Mesodermal cell (in vitro differentiated cells): ENCODE measurements around the gene RNF223.

ENCODE experiments used
- H3K27ac ChIP-seq: 2 replicates; pipeline ENCODE4 v1.7.0; 2013; ENCODE audit warnings: mild to moderate bottlenecking, low read depth, low read length, moderate library complexity; ENCODE audit not compliant: severe bottlenecking
- H3K36me3 ChIP-seq: 2 replicates; pipeline ENCODE4 v1.7.1; 2013; ENCODE audit warnings: mild to moderate bottlenecking, low read length, moderate library complexity; ENCODE audit not compliant: control insufficient read depth, insufficient read depth
- H3K4me1 ChIP-seq: one replicate; pipeline ENCODE4 v1.7.1; 2013; ENCODE audit warnings: mild to moderate bottlenecking, low read length; ENCODE audit not compliant: insufficient read depth, control insufficient read depth, poor library complexity, severe bottlenecking
- H3K4me3 ChIP-seq: 2 replicates; pipeline ENCODE4 v1.7.0; 2013; ENCODE audit warnings: low read length, control low read depth, mild to moderate bottlenecking; ENCODE audit not compliant: insufficient read depth, poor library complexity, severe bottlenecking; ENCODE audit errors: extremely low read depth
- H3K9me3 ChIP-seq: 2 replicates; pipeline ENCODE4 v1.7.1; 2013; ENCODE audit warnings: mild to moderate bottlenecking, low read length, moderate library complexity; ENCODE audit not compliant: control insufficient read depth
- WGBS, 2 experiments: methylation state at CpG; one replicate each; pipeline ENCODE4 v1.1.5; 2013; ENCODE audit warnings: missing lambda C conversion rate in 2 of 2; ENCODE audit not compliant: insufficient coverage in 2 of 2; 5-methylcytosine and 5-hydroxymethylcytosine counted together

The RNF223 gene

GRCh38 chr1:1085911-1086841, 12.1 kb upstream of the RNF223 start:
- no peak overlapping the region for H3K4me3 ChIP-seq
- 92 to 95% methylated on average over 35 to 38 of the region's 38 CpGs for WGBS, 2 experiments
- H3K9me3 ChIP-seq: no peaks in the 10 kb centered on the region
- peaks cover 15% of the 10 kb centered on the region for H3K36me3 ChIP-seq
- H3K27ac ChIP-seq: no peak overlapping the region
- H3K4me1 ChIP-seq: peaks cover 1% of the 10 kb centered on the region

DNA sequence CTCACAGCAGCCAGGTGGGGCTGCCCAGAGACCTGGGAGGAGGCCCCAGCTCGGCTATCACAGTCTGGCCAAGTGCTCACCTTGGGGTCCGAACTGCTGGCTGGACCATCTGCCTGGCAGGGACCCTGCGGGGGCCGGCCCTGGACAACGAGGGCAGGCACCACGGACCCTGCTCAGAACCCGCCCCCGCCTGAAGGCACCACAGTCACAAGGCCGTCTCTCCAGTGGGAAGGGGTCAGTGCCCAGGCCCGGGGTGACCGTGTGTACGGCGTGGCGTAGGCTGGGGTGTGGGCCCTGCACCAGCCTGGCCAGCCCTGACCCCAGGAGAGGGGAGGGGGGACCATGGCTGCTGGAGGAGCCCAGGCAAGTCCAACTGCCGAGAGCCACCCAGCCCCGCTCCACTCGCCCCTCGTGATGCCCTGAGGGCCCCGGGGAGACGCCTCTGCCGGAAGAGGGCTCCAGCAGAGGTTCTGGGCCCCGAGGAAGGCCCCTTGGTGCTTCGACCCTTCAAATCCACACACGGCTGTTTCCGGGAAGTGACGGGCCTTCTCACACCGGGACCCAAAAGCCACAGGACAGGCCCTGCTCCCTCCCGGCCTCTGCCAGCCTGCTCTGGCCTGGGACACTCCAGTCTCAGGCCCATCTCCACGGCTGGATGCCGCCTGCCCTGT, 11.2 kb upstream of the RNF223 start:
- WGBS, 2 experiments: 92 to 98% methylated on average over 21 to 30 of the region's 30 CpGs
- no peak overlapping the region for H3K4me3 ChIP-seq
- peaks cover 6% of the 10 kb centered on the region for H3K4me1 ChIP-seq
- no peaks in the 10 kb centered on the region for H3K9me3 ChIP-seq
- no peak overlapping the region for H3K27ac ChIP-seq
- peaks cover 9% of the 10 kb centered on the region for H3K36me3 ChIP-seq

- H3K4me3 ChIP-seq: no peak overlapping the region
- no peaks in the 10 kb centered on the region for H3K9me3 ChIP-seq
- peaks cover 5% of the 10 kb centered on the region for H3K36me3 ChIP-seq
- peaks cover 11% of the 10 kb centered on the region for H3K4me1 ChIP-seq
- no peak overlapping the region for H3K27ac ChIP-seq
- WGBS, 2 experiments: 94 to 97% methylated on average over 32 to 33 of the region's 38 CpGs
These were observed 10.5 kb upstream of the RNF223 start for GRCh38 chr1:1084372-1085170.

GRCh38 chr1:1083416-1084371, 9.6 kb upstream of the RNF223 start:
- Histone ChIP-seq H3K4me1 (peaks cover 12% of the 10 kb centered on the region), H3K4me3 (no peak overlapping the region), H3K9me3 (no peaks in the 10 kb centered on the region), H3K36me3 (peaks cover 5% of the 10 kb centered on the region), H3K27ac (no peak overlapping the region)
- 96% methylated on average over 39 to 43 of the region's 43 CpGs for WGBS, 2 experiments

DNA sequence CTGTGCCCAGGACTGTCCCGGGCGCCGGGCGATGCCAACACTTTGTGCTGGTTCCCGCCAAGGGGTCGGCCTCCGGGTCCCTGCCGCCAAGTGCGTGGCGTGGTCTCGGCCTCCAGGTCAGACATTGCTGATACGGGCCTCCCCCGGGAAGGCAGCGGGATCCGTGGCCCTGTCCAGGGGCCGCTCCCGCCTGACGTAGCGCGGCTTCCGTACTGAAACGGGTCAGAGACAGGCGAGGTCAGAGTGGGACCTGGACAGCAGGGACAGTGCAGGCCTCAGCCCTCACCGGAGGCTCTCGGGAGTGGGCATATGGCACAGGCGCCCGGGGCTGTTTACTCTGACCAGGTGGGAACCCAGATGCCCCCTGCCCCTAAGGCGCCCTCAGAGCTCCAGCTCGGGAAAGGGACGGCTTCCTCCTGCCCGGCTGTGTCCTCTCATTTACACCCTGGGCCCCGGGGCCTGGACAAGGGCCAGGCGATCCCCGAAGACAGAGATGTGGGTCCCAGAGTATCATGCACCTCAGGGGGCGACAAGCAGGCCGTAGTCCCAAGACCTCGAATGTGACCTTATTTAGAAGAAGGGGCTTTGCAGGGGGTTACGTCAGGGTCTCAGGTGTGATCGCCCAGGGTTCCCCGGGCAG, 8.8 kb upstream of the RNF223 start:
- Histone ChIP-seq H3K4me3 (no peak overlapping the region), H3K4me1 (peaks cover 12% of the 10 kb centered on the region), H3K27ac (no peak overlapping the region), H3K36me3 (peaks cover 5% of the 10 kb centered on the region), H3K9me3 (no peaks in the 10 kb centered on the region)
- 96% methylated on average over 37 to 40 of the region's 40 CpGs for WGBS, 2 experiments

- Histone ChIP-seq H3K27ac (no peak overlapping the region), H3K36me3 (peaks cover 5% of the 10 kb centered on the region), H3K9me3 (no peaks in the 10 kb centered on the region), H3K4me1 (peaks cover 12% of the 10 kb centered on the region), H3K4me3 (no peak overlapping the region)
- 95 to 98% methylated on average over 26 to 27 of the region's 27 CpGs for WGBS, 2 experiments
These were observed 8.2 kb upstream of the RNF223 start for GRCh38 chr1:1082239-1082775.

DNA sequence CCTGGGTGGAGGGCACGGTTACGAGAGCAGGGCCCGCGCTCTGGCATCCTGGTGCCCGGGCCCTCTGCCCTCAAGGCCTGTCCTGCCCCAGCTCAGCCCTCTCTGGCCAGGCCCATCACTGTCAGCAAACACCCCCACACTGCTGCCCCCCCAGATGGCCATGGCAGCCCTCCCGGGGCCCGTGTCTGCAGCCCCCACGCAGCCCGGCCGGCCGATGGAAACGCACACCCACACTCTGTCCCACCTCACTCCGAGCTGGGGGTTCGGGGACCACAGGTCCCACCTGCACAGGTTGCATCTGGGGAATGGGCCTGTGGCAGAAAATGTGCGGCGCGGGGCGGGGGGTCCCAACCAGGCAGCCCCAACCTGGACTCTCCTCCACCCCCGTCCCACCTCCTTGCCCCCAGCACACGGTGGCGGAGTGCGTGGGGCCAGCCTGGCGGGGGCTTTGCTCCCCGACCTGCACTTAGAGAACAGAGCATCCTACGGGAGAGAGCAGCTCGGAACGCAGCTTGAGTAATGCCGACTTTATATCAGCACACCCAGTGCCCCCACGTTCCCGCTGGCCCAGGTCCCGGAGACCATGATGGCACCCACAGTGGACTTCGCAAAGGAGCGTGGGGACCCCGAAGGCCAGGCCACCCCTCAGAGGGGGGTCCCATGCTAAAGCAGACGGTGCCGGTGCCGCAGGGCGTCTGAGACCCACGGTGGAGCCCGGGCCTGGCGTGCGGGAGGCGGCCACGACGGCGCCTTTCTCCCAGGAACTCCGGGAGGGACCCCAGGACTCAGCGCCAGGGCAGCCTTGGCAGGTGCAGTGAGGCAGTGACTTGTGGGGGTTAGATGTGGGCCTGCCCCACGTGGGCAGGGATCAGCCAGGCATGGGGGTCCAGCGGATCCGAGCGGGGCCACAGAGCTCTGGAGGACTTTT, 7.5 kb upstream of the RNF223 start:
- no peak overlapping the region for H3K27ac ChIP-seq
- WGBS, 2 experiments: 91 to 95% methylated on average over 38 to 44 of the region's 52 CpGs
- H3K36me3 ChIP-seq: peaks cover 5% of the 10 kb centered on the region
- peaks cover 12% of the 10 kb centered on the region for H3K4me1 ChIP-seq
- no peaks in the 10 kb centered on the region for H3K9me3 ChIP-seq
- H3K4me3 ChIP-seq: no peak overlapping the region

GRCh38 chr1:1080951-1081310, 6.8 kb upstream of the RNF223 start:
- no peaks in the 10 kb centered on the region for H3K9me3 ChIP-seq
- H3K4me3 ChIP-seq: no peak overlapping the region
- WGBS, 2 experiments: 49 to 59% methylated on average over 6 to 7 of the region's 9 CpGs
- H3K4me1 ChIP-seq: peaks cover 12% of the 10 kb centered on the region
- H3K27ac ChIP-seq: no peak overlapping the region
- H3K36me3 ChIP-seq: peaks cover 5% of the 10 kb centered on the region
